ENCODE results near the gene ZSCAN5C. TPM values are rescaled to one million over a fixed set of nuclear protein-coding genes. Genes with fewer than 3 reads are reported as not detected.
A peak's percentile ranks its signal among the peaks of the same experiment; 100 is the strongest.
"Not testable (repeated sequence)": the region's sequence is repeated elsewhere in the genome, so short reads cannot be mapped to it uniquely, and the experiment has no call there.

ZSCAN5C gene
- total RNA-seq, 1 donor from 2014 or later = not detected

GRCh38 chr19:56223481-56223880, 21.4 kb downstream of the ZSCAN5C start:
- H3K4me3 Mint-ChIP-seq = no peak overlapping the region
- peaks cover 13% of the 10 kb centered on the region for H3K36me3 Mint-ChIP-seq (ENCODE audit: low read depth)
- TF ChIP-seq, protein P1, sequence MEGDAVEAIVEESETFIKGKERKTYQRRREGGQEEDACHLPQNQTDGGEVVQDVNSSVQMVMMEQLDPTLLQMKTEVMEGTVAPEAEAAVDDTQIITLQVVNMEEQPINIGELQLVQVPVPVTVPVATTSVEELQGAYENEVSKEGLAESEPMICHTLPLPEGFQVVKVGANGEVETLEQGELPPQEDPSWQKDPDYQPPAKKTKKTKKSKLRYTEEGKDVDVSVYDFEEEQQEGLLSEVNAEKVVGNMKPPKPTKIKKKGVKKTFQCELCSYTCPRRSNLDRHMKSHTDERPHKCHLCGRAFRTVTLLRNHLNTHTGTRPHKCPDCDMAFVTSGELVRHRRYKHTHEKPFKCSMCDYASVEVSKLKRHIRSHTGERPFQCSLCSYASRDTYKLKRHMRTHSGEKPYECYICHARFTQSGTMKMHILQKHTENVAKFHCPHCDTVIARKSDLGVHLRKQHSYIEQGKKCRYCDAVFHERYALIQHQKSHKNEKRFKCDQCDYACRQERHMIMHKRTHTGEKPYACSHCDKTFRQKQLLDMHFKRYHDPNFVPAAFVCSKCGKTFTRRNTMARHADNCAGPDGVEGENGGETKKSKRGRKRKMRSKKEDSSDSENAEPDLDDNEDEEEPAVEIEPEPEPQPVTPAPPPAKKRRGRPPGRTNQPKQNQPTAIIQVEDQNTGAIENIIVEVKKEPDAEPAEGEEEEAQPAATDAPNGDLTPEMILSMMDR (conservative IDR thresholded peaks at IDR 0.05) = no peak
- H3K27me3 Mint-ChIP-seq (ENCODE audit: low read depth) = no peaks in the 10 kb centered on the region
- DNase-seq (ENCODE audit: low read depth, low spot score) = no peak
- no peak overlapping the region for H3K27ac Mint-ChIP-seq (ENCODE audit: unreplicated experiment)
- no peaks in the 10 kb centered on the region for H3K4me1 Mint-ChIP-seq
- H3K9me3 Mint-ChIP-seq = no peaks in the 10 kb centered on the region

GRCh38 chr19:56245121-56245740, 43.2 kb downstream of the ZSCAN5C start:
- Mint-ChIP-seq H3K4me1 (no peaks in the 10 kb centered on the region), H3K27ac (ENCODE audit: unreplicated experiment) (no peak overlapping the region), H3K9me3 (no peaks in the 10 kb centered on the region), H3K4me3 (no peak overlapping the region), H3K36me3 (ENCODE audit: low read depth) (no peaks in the 10 kb centered on the region), H3K27me3 (ENCODE audit: low read depth) (no peaks in the 10 kb centered on the region)
- TF ChIP-seq, protein P1 (conservative IDR thresholded peaks at IDR 0.05) = no peak
- no peak for DNase-seq (ENCODE audit: low read depth, low spot score)

DNA sequence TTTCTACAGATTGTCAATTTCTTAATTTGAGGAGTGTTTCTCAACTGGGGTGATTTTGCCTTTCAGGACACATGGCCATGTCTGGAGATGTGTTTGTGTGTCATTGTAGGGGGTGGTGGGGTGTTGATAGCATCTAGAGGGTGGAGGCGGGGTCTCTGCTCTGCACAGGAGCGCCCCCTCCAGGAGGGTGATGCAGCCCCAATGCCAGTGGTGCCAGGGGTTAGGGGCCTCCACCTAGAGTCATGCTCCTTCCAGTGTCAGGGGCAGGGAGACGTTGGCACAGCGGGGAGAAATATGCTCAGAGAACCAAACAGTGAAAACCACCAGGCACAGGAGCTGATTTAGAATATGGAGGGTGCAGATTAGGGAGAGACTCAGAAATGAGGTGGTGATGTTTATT, 43.7 kb downstream of the ZSCAN5C start:
- not testable (repeated sequence) for H3K4me3 Mint-ChIP-seq; H3K4me1 Mint-ChIP-seq; H3K36me3 Mint-ChIP-seq (ENCODE audit: low read depth); H3K27me3 Mint-ChIP-seq (ENCODE audit: low read depth); H3K27ac Mint-ChIP-seq (ENCODE audit: unreplicated experiment); DNase-seq (ENCODE audit: low read depth, low spot score); H3K9me3 Mint-ChIP-seq

DNA sequence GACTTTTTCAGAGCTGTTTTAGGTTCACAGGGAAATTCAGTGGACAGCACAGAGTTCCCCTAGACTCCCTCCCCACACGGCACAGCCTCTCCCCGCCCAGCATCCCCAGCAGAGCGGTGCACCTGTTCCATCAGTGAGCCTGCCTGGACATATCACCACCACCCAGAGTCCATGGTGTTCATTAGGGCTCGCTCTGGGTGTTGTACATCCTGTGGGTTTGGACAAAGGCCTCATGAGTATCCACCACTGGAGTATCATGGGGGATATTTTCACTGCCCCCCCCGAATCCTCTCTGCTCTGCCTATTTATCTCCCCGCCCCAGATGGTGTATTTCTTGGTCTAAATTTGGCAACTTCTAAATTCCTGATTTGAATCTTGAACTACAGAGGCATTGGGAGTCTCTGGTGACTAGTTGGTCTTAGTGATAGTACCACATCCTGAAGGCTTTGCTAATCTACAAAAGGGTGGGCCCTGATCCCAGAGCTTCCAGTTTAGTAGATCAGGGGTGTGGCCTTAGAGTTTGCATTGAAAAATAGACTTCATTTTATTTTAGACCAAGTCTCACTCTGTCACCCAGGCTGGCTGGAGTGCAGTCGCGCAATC, 46.8 kb downstream of the ZSCAN5C start:
- H3K4me3 Mint-ChIP-seq = not testable (repeated sequence)
- H3K36me3 Mint-ChIP-seq (ENCODE audit: low read depth) = peaks cover 10% of the 10 kb centered on the region

DNA sequence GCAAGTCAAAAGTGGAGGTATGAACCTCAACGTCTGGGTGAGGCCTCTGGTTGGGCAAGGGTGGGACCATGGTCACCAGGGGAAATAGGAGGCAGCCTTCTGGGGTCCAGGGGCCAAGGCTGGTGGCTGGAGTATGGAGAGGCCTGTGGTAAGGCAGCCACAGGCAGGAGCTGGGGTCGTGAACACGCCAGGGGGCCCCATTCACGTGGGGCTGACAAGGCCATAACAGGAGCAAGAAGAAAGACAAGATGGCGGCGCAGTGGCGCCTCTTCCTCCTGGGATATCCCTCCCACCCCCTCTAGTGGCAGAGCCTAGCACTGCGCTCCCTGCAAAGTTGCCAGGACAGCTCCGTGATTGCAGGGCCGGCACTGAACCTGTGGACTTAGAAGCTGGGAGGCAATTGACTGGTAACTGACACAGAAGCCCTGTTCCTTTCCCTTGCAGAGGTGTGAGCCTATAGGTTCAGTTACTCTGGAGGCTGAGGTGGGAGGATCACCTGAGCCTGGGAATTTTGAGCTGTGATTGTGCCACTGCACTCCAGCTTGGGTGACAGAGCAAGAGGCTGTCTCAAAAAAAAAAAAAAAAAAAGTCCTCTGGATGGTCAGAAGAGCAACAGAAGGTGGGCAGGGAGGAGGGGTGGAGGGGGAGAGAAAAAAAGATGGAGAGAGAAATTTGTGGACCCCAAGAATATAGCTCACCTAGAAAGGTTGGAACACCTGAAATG, 50.8 kb downstream of the ZSCAN5C start:
- DNase-seq (ENCODE audit: low read depth, low spot score) = peak; percentile 91
- peak overlapping the region; percentile 96 for H3K27ac Mint-ChIP-seq (ENCODE audit: unreplicated experiment)
- peaks cover 10% of the 10 kb centered on the region for H3K36me3 Mint-ChIP-seq (ENCODE audit: low read depth)
- TF ChIP-seq, protein P1 (conservative IDR thresholded peaks at IDR 0.05) = peak; percentile 86
- H3K4me3 Mint-ChIP-seq = no peak overlapping the region
- H3K27me3 Mint-ChIP-seq (ENCODE audit: low read depth) = no peaks in the 10 kb centered on the region
- no peaks in the 10 kb centered on the region for H3K4me1 Mint-ChIP-seq
- H3K9me3 Mint-ChIP-seq = peaks cover 4% of the 10 kb centered on the region

More for the DNA sequence above, 46.8 kb downstream of the ZSCAN5C start:
- not testable (repeated sequence) for H3K9me3 Mint-ChIP-seq; H3K4me1 Mint-ChIP-seq; H3K27ac Mint-ChIP-seq (ENCODE audit: unreplicated experiment); H3K27me3 Mint-ChIP-seq (ENCODE audit: low read depth); DNase-seq (ENCODE audit: low read depth, low spot score)

- H3K9me3 Mint-ChIP-seq = peaks cover 4% of the 10 kb centered on the region
- H3K4me1 Mint-ChIP-seq = no peaks in the 10 kb centered on the region
- no peaks in the 10 kb centered on the region for H3K27me3 Mint-ChIP-seq (ENCODE audit: low read depth)
- DNase-seq (ENCODE audit: low read depth, low spot score) = no peak
- no peak overlapping the region for H3K4me3 Mint-ChIP-seq
- TF ChIP-seq, protein P1 (conservative IDR thresholded peaks at IDR 0.05) = peak; percentile 57
- peaks cover 13% of the 10 kb centered on the region for H3K36me3 Mint-ChIP-seq (ENCODE audit: low read depth)
- H3K27ac Mint-ChIP-seq (ENCODE audit: unreplicated experiment) = no peak overlapping the region
Observed at GRCh38 chr19:56253737-56254136, 51.7 kb downstream of the ZSCAN5C start.
